HG03558 (cell line): Measurements from ENCODE around the gene MAN2A1.

Experiments used
- ATAC-seq: cut with Tn5 transposase; IDR thresholded peaks from one replicate; pipeline ENCODE4 v1.9.1; 2021; ENCODE audit warnings: moderate number of reproducible peaks; ENCODE audit not compliant: unreplicated experiment; ENCODE audit errors: extremely low read depth

Gene MAN2A1

GRCh38 chr5:109678447-109678846 lies 11.3 kb upstream of the MAN2A1 start:
- no peak for ATAC-seq

GRCh38 chr5:109681763-109682162 lies 8.0 kb upstream of the MAN2A1 start:
- no peak for ATAC-seq

- no peak for ATAC-seq
Measured at GRCh38 chr5:109682383-109682782, 7.3 kb upstream of the MAN2A1 start.

GRCh38 chr5:109685916-109686315 lies 3.8 kb upstream of the MAN2A1 start:
- no peak for ATAC-seq

GRCh38 chr5:109688630-109688969 lies 1.1 kb upstream of the MAN2A1 start:
- no peak for ATAC-seq

- peak; percentile 61 for ATAC-seq
Measured at GRCh38 chr5:109688970-109689739, 572 bp upstream of the MAN2A1 start.

- ATAC-seq: no peak
Measured at GRCh38 chr5:109690242-109690974, 681 bp downstream of the MAN2A1 start.

GRCh38 chr5:109690975-109691574 lies 1.3 kb downstream of the MAN2A1 start:
- ATAC-seq: no peak

- ATAC-seq: no peak
Measured at GRCh38 chr5:109691996-109692395, 2.3 kb downstream of the MAN2A1 start.

- no peak for ATAC-seq
Measured at GRCh38 chr5:109692852-109693251, 3.1 kb downstream of the MAN2A1 start.

GRCh38 chr5:109693535-109694400 lies 4.0 kb downstream of the MAN2A1 start:
- no peak for ATAC-seq

- no peak for ATAC-seq
Measured at GRCh38 chr5:109694451-109694891, 4.7 kb downstream of the MAN2A1 start.

GRCh38 chr5:109695005-109695926 lies 5.5 kb downstream of the MAN2A1 start:
- ATAC-seq: peak; percentile 48

- ATAC-seq: no peak
Measured at GRCh38 chr5:109697339-109697738, 7.6 kb downstream of the MAN2A1 start.

GRCh38 chr5:109700516-109701153 lies 10.9 kb downstream of the MAN2A1 start:
- ATAC-seq: no peak

GRCh38 chr5:109701252-109701651 lies 11.5 kb downstream of the MAN2A1 start:
- ATAC-seq: no peak

GRCh38 chr5:109701792-109702191 lies 12.1 kb downstream of the MAN2A1 start:
- ATAC-seq: no peak

- no peak for ATAC-seq
Measured at GRCh38 chr5:109703166-109703565, 13.4 kb downstream of the MAN2A1 start.

- ATAC-seq: no peak
Measured at GRCh38 chr5:109703829-109704228, 14.1 kb downstream of the MAN2A1 start.
